ENCODE measurements around the gene ECE1. TPM values are rescaled to one million over a fixed set of nuclear protein-coding genes. Genes with fewer than 3 reads are reported as not detected.

ECE1 gene
- total and polyA plus RNA-seq, 10 donors = 17.2 to 142 (median 105) TPM

GRCh38 chr1:21269461-21270085 is 20.7 kb downstream of the ECE1 start:
- intact Hi-C loops (cut with DNase I; ENCODE audit: low total_unique reads) = no loop called here
- WGBS, 5 donors = 63 to 82% (median 80%) methylated on average over 7 of the region's 7 CpGs
- Histone ChIP-seq H3K4me1 (peaks cover 7 to 59% (median 25%) of the 10 kb centered on the region in 6 donors), H3K27me3 (replicated peaks in 1 of 7) (no peaks in the 10 kb centered on the region), H3K27ac (peak overlapping the region in 5 of 8 donors; percentile 25 to 64 (median 58)), H3K36me3 (peaks cover 0 to 100% (median 64%) of the 10 kb centered on the region in 6 donors), H3K9me3 (no peaks in the 10 kb centered on the region), H3K4me3 (no peak overlapping the region)
- TF ChIP-seq POLR2A (IDR thresholded peaks at IDR 0.05) = no peak
- peak in 1 of 3 donors; percentile 4 for TF ChIP-seq POLR2AphosphoS5 (IDR thresholded peaks at IDR 0.05)
- DNase-seq = no peak

- Histone ChIP-seq H3K27me3 (replicated peaks in 1 of 7) (no peaks in the 10 kb centered on the region), H3K4me3 (no peak overlapping the region), H3K36me3 (peaks cover 0 to 100% (median 62%) of the 10 kb centered on the region in 6 donors), H3K27ac (peak overlapping the region in 6 of 8 donors; percentile 34 to 58 (median 48)), H3K9me3 (no peaks in the 10 kb centered on the region), H3K4me1 (peaks cover 7 to 65% (median 25%) of the 10 kb centered on the region in 6 donors)
- DNase-seq = peak; percentile 76
- intact Hi-C loops (cut with DNase I; ENCODE audit: low total_unique reads) = no loop called here
- 77 to 85% (median 80%) methylated on average over 16 to 17 of the region's 17 CpGs for WGBS, 5 donors
- TF ChIP-seq POLR2A (IDR thresholded peaks at IDR 0.05) = no peak
- no peak for TF ChIP-seq CTCF (IDR thresholded peaks at IDR 0.05 in 8 of 11, conservative IDR thresholded peaks at IDR 0.05 in 3 of 11)
- peak; percentile 29 to 66 (median 59) for TF ChIP-seq POLR2AphosphoS5 (IDR thresholded peaks at IDR 0.05)
Observed at GRCh38 chr1:21268281-21269239, 21.7 kb downstream of the ECE1 start.

- H3K4me1 ChIP-seq = peaks cover 17 to 77% (median 35%) of the 10 kb centered on the region in 6 donors
Observed at GRCh38 chr1:21267191-21268077, 22.8 kb downstream of the ECE1 start.

More at GRCh38 chr1:21267191-21268077, 22.8 kb downstream of the ECE1 start:
- peaks cover 0 to 100% (median 58%) of the 10 kb centered on the region in 6 donors for H3K36me3 ChIP-seq
- 93 to 97% (median 94%) methylated on average over 16 of the region's 16 CpGs for WGBS, 5 donors
- DNase-seq = no peak
- intact Hi-C loops (cut with DNase I; ENCODE audit: low total_unique reads) = no loop called here
- no peaks in the 10 kb centered on the region for H3K27me3 ChIP-seq (replicated peaks in 1 of 7)
- TF ChIP-seq CTCF (IDR thresholded peaks at IDR 0.05 in 8 of 11, conservative IDR thresholded peaks at IDR 0.05 in 3 of 11) (no peak), POLR2AphosphoS5 (IDR thresholded peaks at IDR 0.05) (no peak)
- no peak overlapping the region for H3K4me3 ChIP-seq
- H3K27ac ChIP-seq = peak overlapping the region in 5 of 8 donors; percentile 34 to 58 (median 47)
- H3K9me3 ChIP-seq = no peaks in the 10 kb centered on the region

Data from spleen (tissue), 11 donors.